Mammary epithelial cell (primary cell): ENCODE results near the gene SERTAD3.

Source experiments
- CTCF ChIP-seq, 2 donors: IDR thresholded peaks in 1 of 2; conservative IDR thresholded peaks in 1 of 2; 2 replicates each; pipeline ENCODE4 v1.5.1; 2011 to 2012; ENCODE audit warnings: inconsistent platforms in 2 of 2, low read length in 2 of 2, mild to moderate bottlenecking in 2 of 2, control low read depth in 1 of 2, low read depth in 1 of 2; ENCODE audit not compliant: insufficient read depth in 1 of 2; ENCODE audit errors: extremely low read depth in 1 of 2
- EZH2 ChIP-seq: IDR thresholded peaks from 2 replicates; pipeline ENCODE4 v1.6.1; 2012; ENCODE audit warnings: low read length, inconsistent platforms, borderline replicate concordance

GRCh38 chr19:40421993-40422747, 22.0 kb downstream of the SERTAD3 start:
- no peak for TF ChIP-seq CTCF (conservative IDR thresholded peaks at IDR 0.05 in 1 of 2, IDR thresholded peaks at IDR 0.05 in 1 of 2; ENCODE audit: extremely low read depth in 1 of 2, insufficient read depth in 1 of 2, low read depth in 1 of 2, low read length in 2 of 2)
- TF ChIP-seq EZH2 = no peak
